Astrocyte of the cerebellum (primary cell): Measurements from ENCODE around the gene CRHR1.

Experiments used
- DNase-seq: peaks from one replicate; pipeline ENCODE4 v3.0.0-alpha.2; 2011; ENCODE audit warnings: low read depth
- H3K4me3 ChIP-seq: 2 replicates; pipeline ENCODE4 v1.5.1; 2011; ENCODE audit warnings: mild to moderate bottlenecking, low read depth, low read length, moderate library complexity
- in situ Hi-C: cut with HindIII; loops from 2 replicates; pipeline ENCODE4 v1.10.0; 2017; ENCODE audit warnings: low sequenced_read_pairs
- TF ChIP-seq, protein P1 (sequence below): IDR thresholded peaks from 2 replicates; pipeline ENCODE4 v1.5.1; 2012; ENCODE audit warnings: low read length, low read depth, moderate library complexity, mild to moderate bottlenecking; ENCODE audit errors: missing control alignments

CRHR1 gene

DNA sequence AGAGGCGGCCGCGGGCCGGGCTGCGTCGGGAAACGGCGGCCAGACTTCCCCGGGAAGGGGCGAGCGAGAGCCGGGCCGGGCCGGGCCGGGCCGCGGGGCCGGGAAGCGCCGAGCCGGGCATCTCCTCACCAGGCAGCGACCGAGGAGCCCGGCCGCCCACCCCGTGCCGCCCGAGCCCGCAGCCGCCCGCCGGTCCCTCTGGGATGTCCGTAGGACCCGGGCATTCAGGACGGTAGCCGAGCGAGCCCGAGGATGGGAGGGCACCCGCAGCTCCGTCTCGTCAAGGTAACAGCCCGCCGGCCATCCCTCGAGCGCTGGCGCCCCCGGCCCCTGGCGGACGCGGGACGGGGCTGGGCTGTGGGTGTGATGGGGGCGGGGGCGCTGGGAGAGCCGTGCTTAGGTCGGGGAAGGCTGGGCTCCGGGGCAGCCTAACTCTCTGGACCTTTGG lies at the start of gene CRHR1:
Gene CRHR1 (plus strand): TSS at position 28 of the 448 bp plus-strand sequence. CDS start 225 bp downstream, at position 253.
- no peak for DNase-seq
- in situ Hi-C loops: no loop called here

DNA sequence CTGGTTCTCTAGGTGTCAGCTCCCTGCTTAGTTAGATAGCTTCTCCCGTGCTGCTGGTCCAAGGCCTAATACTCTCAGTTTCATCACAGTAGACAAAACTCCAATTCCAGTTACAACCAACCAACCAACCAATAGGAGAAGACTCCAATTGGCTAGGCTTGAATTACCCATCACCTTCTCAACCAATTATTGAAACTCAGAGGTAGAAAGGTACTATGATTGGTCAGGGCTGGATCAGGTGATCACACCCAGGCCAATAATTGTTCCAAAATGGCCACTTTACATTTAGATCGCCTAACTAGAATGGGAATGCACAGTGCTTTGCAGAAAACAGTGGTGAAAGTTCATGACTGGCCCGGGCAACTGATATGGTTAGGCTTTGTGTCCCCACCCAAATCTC lies 49.5 kb upstream of the CRHR1 start:
- H3K4me3 ChIP-seq: no peak overlapping the region
- TF ChIP-seq, protein P1, sequence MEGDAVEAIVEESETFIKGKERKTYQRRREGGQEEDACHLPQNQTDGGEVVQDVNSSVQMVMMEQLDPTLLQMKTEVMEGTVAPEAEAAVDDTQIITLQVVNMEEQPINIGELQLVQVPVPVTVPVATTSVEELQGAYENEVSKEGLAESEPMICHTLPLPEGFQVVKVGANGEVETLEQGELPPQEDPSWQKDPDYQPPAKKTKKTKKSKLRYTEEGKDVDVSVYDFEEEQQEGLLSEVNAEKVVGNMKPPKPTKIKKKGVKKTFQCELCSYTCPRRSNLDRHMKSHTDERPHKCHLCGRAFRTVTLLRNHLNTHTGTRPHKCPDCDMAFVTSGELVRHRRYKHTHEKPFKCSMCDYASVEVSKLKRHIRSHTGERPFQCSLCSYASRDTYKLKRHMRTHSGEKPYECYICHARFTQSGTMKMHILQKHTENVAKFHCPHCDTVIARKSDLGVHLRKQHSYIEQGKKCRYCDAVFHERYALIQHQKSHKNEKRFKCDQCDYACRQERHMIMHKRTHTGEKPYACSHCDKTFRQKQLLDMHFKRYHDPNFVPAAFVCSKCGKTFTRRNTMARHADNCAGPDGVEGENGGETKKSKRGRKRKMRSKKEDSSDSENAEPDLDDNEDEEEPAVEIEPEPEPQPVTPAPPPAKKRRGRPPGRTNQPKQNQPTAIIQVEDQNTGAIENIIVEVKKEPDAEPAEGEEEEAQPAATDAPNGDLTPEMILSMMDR: no peak
- in situ Hi-C loops: no loop called here
- no peak for DNase-seq

More for the DNA sequence above, at the start of gene CRHR1:
- H3K4me3 ChIP-seq: peak within 1 kb of the TSS; percentile 29
- TF ChIP-seq, protein P1: no peak

DNA sequence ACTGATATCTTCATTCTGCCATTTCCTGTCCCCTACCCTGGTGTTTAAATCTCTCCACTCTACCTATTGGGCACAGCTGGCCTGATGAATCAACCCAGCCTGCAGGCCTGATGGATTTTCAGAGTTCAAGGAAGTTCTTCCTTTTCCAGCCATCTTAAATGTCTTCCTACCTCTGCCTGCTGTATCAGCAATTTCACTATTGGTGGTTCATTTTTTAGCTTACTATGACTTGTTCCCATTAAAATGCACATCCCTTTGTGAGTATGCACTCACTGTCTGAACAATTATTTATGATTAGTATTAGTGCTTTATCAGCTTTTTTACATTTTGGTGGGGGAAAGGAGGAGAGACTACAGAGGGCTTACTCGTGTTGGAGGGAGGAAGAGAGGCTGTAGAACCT lies 48.6 kb upstream of the CRHR1 start:
- TF ChIP-seq, protein P1: no peak
- no peak overlapping the region for H3K4me3 ChIP-seq
- in situ Hi-C loops: no loop called here
- no peak for DNase-seq

DNA sequence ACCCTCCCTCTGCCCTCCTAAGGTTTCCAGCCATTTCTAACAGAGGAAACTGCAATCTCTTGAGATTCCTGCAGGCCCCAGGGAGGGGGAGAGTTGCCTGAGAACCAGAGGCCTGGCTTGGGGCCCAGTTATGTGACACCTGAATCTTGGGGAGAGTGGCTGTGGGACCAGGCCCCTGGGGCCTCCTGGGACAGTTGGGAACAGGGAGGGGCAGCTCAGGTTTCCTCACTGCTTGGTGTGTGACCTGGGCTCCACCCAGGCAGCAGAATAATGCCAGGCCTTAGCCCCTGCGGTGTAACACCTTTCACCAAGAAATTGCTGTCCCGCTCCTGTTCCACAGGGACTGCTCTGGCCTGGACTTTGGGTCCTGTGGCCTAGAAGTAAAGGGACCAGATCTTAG lies 44.3 kb upstream of the CRHR1 start:
- in situ Hi-C loops: no loop called here
- H3K4me3 ChIP-seq: no peak overlapping the region
- TF ChIP-seq, protein P1: no peak
- DNase-seq: no peak

DNA sequence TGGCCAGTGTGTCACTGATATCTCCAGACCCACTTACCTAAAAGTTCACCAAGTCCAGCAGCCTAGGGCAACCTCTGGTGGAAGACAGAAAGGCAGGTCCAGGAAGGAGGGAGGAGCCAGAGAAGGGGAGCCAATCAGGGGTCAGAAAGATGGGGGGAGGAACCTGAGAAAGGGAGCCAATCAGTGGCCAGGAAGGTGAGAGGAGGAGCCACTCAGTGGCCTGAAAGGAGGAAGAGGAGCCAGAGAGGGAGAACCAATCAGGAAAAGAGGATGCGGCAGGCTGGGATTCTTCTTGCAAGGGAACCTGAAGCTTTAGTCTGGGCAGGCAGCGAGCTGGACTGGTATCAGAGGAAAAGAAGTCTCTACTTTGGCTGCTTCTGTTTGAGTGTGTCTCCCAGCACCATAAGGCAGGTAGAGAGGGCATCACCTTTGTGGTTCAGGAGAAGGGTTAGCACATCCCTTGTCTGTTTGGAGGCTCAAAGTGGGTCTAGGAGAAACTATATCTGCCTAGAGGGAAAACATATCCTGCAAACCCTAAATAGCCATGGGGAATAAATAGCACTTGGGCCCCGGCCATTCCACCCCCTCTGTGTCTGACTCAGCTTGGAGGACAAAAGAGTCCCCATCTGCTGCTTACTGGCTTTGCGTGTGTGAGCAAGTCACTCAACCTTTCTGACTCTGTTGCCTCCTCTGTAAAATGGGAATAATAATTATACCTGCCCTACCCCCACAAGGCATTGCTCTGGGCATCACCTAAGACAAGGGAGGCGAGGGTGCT lies 43.4 kb upstream of the CRHR1 start:
- in situ Hi-C loops: no loop called here
- TF ChIP-seq, protein P1: no peak
- no peak for DNase-seq
- no peak overlapping the region for H3K4me3 ChIP-seq

DNA sequence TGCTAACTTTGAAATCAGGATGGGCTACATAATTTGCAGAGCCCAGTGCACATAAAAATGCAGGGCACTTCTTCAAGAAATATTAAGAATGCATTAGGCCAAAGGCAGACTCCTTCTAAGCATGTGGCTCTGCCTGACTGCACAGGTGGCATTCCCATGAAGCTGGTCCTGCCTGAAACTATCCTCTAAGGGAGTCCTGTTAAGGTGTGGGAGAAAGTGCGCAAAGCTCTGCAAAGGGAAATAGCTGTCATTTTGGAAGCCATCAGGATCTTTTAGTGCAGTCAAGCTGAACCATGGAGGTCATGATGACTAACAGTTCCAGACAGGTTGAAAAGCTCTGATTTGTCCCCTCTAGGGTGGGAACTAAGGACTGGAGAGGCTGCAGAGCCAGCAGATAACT lies 41.9 kb upstream of the CRHR1 start:
- H3K4me3 ChIP-seq: no peak overlapping the region
- in situ Hi-C loops: no loop called here
- DNase-seq: no peak
- TF ChIP-seq, protein P1: no peak
